Measurements from ENCODE around the gene MAN1B1.

Gene MAN1B1

GRCh38 chr9:137048655-137049543, 37.9 kb upstream of the MAN1B1 start:
- H3K27ac Mint-ChIP-seq = no peak overlapping the region
- H3K4me3 Mint-ChIP-seq = no peak overlapping the region
- peaks cover 7% of the 10 kb centered on the region for H3K4me1 Mint-ChIP-seq
- H3K9me3 Mint-ChIP-seq = no peaks in the 10 kb centered on the region
- ATAC-seq (ENCODE audit: low read depth) (no peak), DNase-seq (ENCODE audit: low spot score in 2 of 2) (no peak)
- H3K27me3 Mint-ChIP-seq = peaks cover 18% of the 10 kb centered on the region
- H3K36me3 Mint-ChIP-seq = no peaks in the 10 kb centered on the region

GRCh38 chr9:137049544-137050449, 37.0 kb upstream of the MAN1B1 start:
- no peaks in the 10 kb centered on the region for H3K36me3 Mint-ChIP-seq
- no peaks in the 10 kb centered on the region for H3K9me3 Mint-ChIP-seq
- no peak overlapping the region for H3K27ac Mint-ChIP-seq
- peaks cover 15% of the 10 kb centered on the region for H3K27me3 Mint-ChIP-seq
- DNase-seq (ENCODE audit: low spot score in 2 of 2) (no peak), ATAC-seq (ENCODE audit: low read depth) (peak; percentile 30)
- H3K4me1 Mint-ChIP-seq = peaks cover 7% of the 10 kb centered on the region
- H3K4me3 Mint-ChIP-seq = no peak overlapping the region

- Mint-ChIP-seq H3K27ac (no peak overlapping the region), H3K4me3 (no peak overlapping the region), H3K9me3 (no peaks in the 10 kb centered on the region), H3K36me3 (no peaks in the 10 kb centered on the region), H3K27me3 (peaks cover 11% of the 10 kb centered on the region), H3K4me1 (peaks cover 7% of the 10 kb centered on the region)
- DNase-seq (ENCODE audit: low spot score in 2 of 2) = no peak
- ATAC-seq (ENCODE audit: low read depth) = no peak
Measured at GRCh38 chr9:137050570-137050969, 36.2 kb upstream of the MAN1B1 start.

GRCh38 chr9:137051145-137051724, 35.5 kb upstream of the MAN1B1 start:
- H3K27me3 Mint-ChIP-seq = peaks cover 11% of the 10 kb centered on the region
- ATAC-seq (ENCODE audit: low read depth) (no peak), DNase-seq (ENCODE audit: low spot score in 2 of 2) (no peak)
- no peaks in the 10 kb centered on the region for H3K9me3 Mint-ChIP-seq
- H3K27ac Mint-ChIP-seq = no peak overlapping the region
- no peaks in the 10 kb centered on the region for H3K36me3 Mint-ChIP-seq
- no peak overlapping the region for H3K4me3 Mint-ChIP-seq
- peaks cover 7% of the 10 kb centered on the region for H3K4me1 Mint-ChIP-seq

GRCh38 chr9:137052293-137052692, 34.5 kb upstream of the MAN1B1 start:
- no peak overlapping the region for H3K4me3 Mint-ChIP-seq
- peaks cover 10% of the 10 kb centered on the region for H3K27me3 Mint-ChIP-seq
- no peaks in the 10 kb centered on the region for H3K36me3 Mint-ChIP-seq
- no peak overlapping the region for H3K27ac Mint-ChIP-seq
- no peaks in the 10 kb centered on the region for H3K9me3 Mint-ChIP-seq
- H3K4me1 Mint-ChIP-seq = peaks cover 3% of the 10 kb centered on the region
- DNase-seq (ENCODE audit: low spot score in 2 of 2) (no peak), ATAC-seq (ENCODE audit: low read depth) (no peak)

- Mint-ChIP-seq H3K27me3 (peaks cover 7% of the 10 kb centered on the region), H3K9me3 (no peaks in the 10 kb centered on the region), H3K4me1 (peaks cover 3% of the 10 kb centered on the region), H3K27ac (no peak overlapping the region), H3K4me3 (peak overlapping the region; percentile 29), H3K36me3 (no peaks in the 10 kb centered on the region)
- no peak for DNase-seq (ENCODE audit: low spot score in 2 of 2)
- peak; percentile 43 for ATAC-seq (ENCODE audit: low read depth)
Measured at GRCh38 chr9:137052998-137053943, 33.5 kb upstream of the MAN1B1 start.

- peaks cover 7% of the 10 kb centered on the region for H3K27me3 Mint-ChIP-seq
- no peaks in the 10 kb centered on the region for H3K36me3 Mint-ChIP-seq
- H3K4me3 Mint-ChIP-seq = peak within 1 kb of the TSS; percentile 29
- ATAC-seq (ENCODE audit: low read depth) (peak; percentile 60), DNase-seq (ENCODE audit: low spot score in 2 of 2) (no peak)
- peaks cover 3% of the 10 kb centered on the region for H3K4me1 Mint-ChIP-seq
- H3K27ac Mint-ChIP-seq = no peak within 1 kb of the TSS
- no peaks in the 10 kb centered on the region for H3K9me3 Mint-ChIP-seq
Measured at GRCh38 chr9:137053944-137054931, 32.5 kb upstream of the MAN1B1 start, which contains the start of gene ENTPD2. Gene ENTPD2, minus strand, starts transcription at chr9:137054061. Its CDS starts 64 bp downstream, at chr9:137053997.

GRCh38 chr9:137054932-137055384, 31.8 kb upstream of the MAN1B1 start:
- Mint-ChIP-seq H3K27me3 (peaks cover under 1% of the 10 kb centered on the region), H3K36me3 (no peaks in the 10 kb centered on the region), H3K4me3 (no peak overlapping the region), H3K9me3 (no peaks in the 10 kb centered on the region), H3K27ac (no peak overlapping the region), H3K4me1 (no peaks in the 10 kb centered on the region)
- no peak for ATAC-seq (ENCODE audit: low read depth)
- DNase-seq (ENCODE audit: low spot score in 2 of 2) = no peak

GRCh38 chr9:137055385-137056364, 31.1 kb upstream of the MAN1B1 start:
- Mint-ChIP-seq H3K36me3 (no peaks in the 10 kb centered on the region), H3K4me3 (no peak overlapping the region)

GRCh38 chr9:137056739-137057415, 29.9 kb upstream of the MAN1B1 start:
- H3K27ac Mint-ChIP-seq = no peak overlapping the region
- no peaks in the 10 kb centered on the region for H3K27me3 Mint-ChIP-seq
- no peak overlapping the region for H3K4me3 Mint-ChIP-seq
- ATAC-seq (ENCODE audit: low read depth) (no peak), DNase-seq (ENCODE audit: low spot score in 2 of 2) (no peak)
- no peaks in the 10 kb centered on the region for H3K4me1 Mint-ChIP-seq
- H3K9me3 Mint-ChIP-seq = no peaks in the 10 kb centered on the region
- no peaks in the 10 kb centered on the region for H3K36me3 Mint-ChIP-seq

More at GRCh38 chr9:137055385-137056364, 31.1 kb upstream of the MAN1B1 start:
- no peaks in the 10 kb centered on the region for H3K4me1 Mint-ChIP-seq
- no peaks in the 10 kb centered on the region for H3K9me3 Mint-ChIP-seq
- H3K27ac Mint-ChIP-seq = no peak overlapping the region
- ATAC-seq (ENCODE audit: low read depth) (no peak), DNase-seq (ENCODE audit: low spot score in 2 of 2) (no peak)
- no peaks in the 10 kb centered on the region for H3K27me3 Mint-ChIP-seq

- no peak overlapping the region for H3K4me3 Mint-ChIP-seq
- H3K27me3 Mint-ChIP-seq = no peaks in the 10 kb centered on the region
- no peak overlapping the region for H3K27ac Mint-ChIP-seq
- H3K4me1 Mint-ChIP-seq = no peaks in the 10 kb centered on the region
- ATAC-seq (ENCODE audit: low read depth) (no peak), DNase-seq (ENCODE audit: low spot score in 2 of 2) (no peak)
- no peaks in the 10 kb centered on the region for H3K36me3 Mint-ChIP-seq
- H3K9me3 Mint-ChIP-seq = no peaks in the 10 kb centered on the region
Measured at GRCh38 chr9:137057545-137057944, 29.2 kb upstream of the MAN1B1 start.
